Measurements from ENCODE around the gene TTYH2. TPM values are rescaled to one million over a fixed set of nuclear protein-coding genes. Genes with fewer than 3 reads are reported as not detected.

The TTYH2 gene
- total RNA-seq, 1 experiment from 2014 or later = 15.4 TPM

DNA sequence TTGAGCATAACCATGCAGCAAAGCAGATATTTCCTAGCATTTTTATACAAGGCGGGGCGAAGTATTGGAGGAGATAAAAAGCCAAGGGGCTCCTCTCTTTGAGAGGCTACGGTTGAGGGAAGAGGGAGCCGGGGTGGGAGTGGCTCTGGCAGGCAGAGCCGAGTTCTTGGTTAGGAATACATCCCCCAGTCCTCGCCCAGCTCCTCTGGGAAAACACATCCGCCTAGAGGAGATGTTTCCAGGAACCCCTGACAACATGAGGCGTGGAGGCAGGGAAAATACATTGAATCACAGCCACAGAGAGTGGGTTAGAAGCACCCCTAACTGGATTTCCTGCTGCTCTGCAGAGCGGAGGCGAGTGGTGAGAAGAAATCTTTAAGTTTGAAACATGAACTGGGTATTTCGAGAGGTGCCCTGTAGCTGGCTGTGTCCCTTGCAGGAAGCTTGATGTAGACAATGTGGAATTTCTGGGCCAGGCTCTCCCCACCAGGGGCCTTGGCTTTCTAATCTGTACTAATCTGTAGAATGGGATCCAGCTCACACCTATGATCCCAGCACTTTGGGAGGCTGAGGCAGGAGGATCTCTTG, 27.3 kb downstream of the TTYH2 start:
- intact Hi-C loops (cut with micrococcal nuclease; ENCODE audit: unreplicated experiment) = no loop called here
- Histone ChIP-seq H3K27ac (ENCODE audit: low read depth, low read length, poor library complexity, severe bottlenecking) (no peak overlapping the region), H3K9me3 (ENCODE audit: low read depth, low read length, poor library complexity, severe bottlenecking) (no peaks in the 10 kb centered on the region), H3K4me1 (ENCODE audit: insufficient read depth, low read length, poor library complexity, severe bottlenecking) (peaks cover 7% of the 10 kb centered on the region), H3K36me3 (ENCODE audit: insufficient read depth, low read length, poor library complexity, severe bottlenecking) (no peaks in the 10 kb centered on the region), H3K4me3 (ENCODE audit: low read depth, low read length, poor library complexity, severe bottlenecking) (no peak overlapping the region), H3K27me3 (replicated peaks; ENCODE audit: insufficient read depth, low read depth, low read length, poor library complexity) (no peaks in the 10 kb centered on the region)
- no peak for TF ChIP-seq EZH2 (IDR thresholded peaks at IDR 0.05; ENCODE audit: borderline replicate concordance, low read depth, low read length, poor library complexity, severe bottlenecking)
- POLR2A ChIA-PET (ENCODE audit: low non-redundant PET) = interaction anchor here (0.5 kb wide), 1 partner anchor 919 kb away, joined by 4 read pairs; no protein-coding TSS in a partner anchor
- CTCF ChIA-PET = no interaction called here
- no TSS peak for BruUV-seq (replicated peaks)
- no peak for DNase-seq (ENCODE audit: low spot score)

DNA sequence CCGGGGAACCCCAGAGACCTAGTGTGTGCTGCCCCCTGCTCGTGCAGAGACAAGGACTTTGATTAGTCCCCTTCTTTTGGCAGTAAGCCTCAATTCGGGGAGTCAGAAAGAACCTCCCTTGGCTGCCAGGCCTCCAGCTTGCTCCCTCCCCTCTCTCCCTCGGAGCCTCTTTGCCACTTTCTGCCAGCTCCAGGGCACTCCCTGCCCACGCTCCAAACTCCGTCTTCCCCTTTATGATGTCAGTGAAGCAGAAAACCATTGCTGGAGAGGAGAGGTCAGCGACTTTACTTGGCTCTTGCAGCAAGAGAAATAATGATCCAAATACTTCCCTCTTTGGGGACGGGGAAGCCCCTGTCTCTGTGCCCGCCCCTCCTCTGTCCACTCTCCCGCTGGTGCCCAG, 28.1 kb downstream of the TTYH2 start:
- H3K4me3 ChIP-seq (ENCODE audit: low read depth, low read length, poor library complexity, severe bottlenecking) = no peak overlapping the region

GRCh38 chr17:74241847-74242246, 28.5 kb downstream of the TTYH2 start:
- POLR2A ChIA-PET (ENCODE audit: low non-redundant PET) = no interaction called here
- no peaks in the 10 kb centered on the region for H3K9me3 ChIP-seq (ENCODE audit: low read depth, low read length, poor library complexity, severe bottlenecking)
- peak overlapping the region; percentile 30 for H3K27ac ChIP-seq (ENCODE audit: low read depth, low read length, poor library complexity, severe bottlenecking)
- TF ChIP-seq, protein P1, sequence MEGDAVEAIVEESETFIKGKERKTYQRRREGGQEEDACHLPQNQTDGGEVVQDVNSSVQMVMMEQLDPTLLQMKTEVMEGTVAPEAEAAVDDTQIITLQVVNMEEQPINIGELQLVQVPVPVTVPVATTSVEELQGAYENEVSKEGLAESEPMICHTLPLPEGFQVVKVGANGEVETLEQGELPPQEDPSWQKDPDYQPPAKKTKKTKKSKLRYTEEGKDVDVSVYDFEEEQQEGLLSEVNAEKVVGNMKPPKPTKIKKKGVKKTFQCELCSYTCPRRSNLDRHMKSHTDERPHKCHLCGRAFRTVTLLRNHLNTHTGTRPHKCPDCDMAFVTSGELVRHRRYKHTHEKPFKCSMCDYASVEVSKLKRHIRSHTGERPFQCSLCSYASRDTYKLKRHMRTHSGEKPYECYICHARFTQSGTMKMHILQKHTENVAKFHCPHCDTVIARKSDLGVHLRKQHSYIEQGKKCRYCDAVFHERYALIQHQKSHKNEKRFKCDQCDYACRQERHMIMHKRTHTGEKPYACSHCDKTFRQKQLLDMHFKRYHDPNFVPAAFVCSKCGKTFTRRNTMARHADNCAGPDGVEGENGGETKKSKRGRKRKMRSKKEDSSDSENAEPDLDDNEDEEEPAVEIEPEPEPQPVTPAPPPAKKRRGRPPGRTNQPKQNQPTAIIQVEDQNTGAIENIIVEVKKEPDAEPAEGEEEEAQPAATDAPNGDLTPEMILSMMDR (conservative IDR thresholded peaks at IDR 0.05; ENCODE audit: low read depth, low read length) = no peak
- no peak for TF ChIP-seq EZH2 (IDR thresholded peaks at IDR 0.05; ENCODE audit: borderline replicate concordance, low read depth, low read length, poor library complexity, severe bottlenecking)
- no peaks in the 10 kb centered on the region for H3K36me3 ChIP-seq (ENCODE audit: insufficient read depth, low read length, poor library complexity, severe bottlenecking)
- no peak for DNase-seq (ENCODE audit: low spot score)
- intact Hi-C loops (cut with micrococcal nuclease; ENCODE audit: unreplicated experiment) = no loop called here
- CTCF ChIA-PET = no interaction called here
- H3K4me3 ChIP-seq (ENCODE audit: low read depth, low read length, poor library complexity, severe bottlenecking) = no peak overlapping the region
- no peaks in the 10 kb centered on the region for H3K27me3 ChIP-seq (replicated peaks; ENCODE audit: insufficient read depth, low read depth, low read length, poor library complexity)
- peaks cover 7% of the 10 kb centered on the region for H3K4me1 ChIP-seq (ENCODE audit: insufficient read depth, low read length, poor library complexity, severe bottlenecking)
- BruUV-seq (replicated peaks) = no TSS peak

More for the DNA sequence above, 28.1 kb downstream of the TTYH2 start:
- CTCF ChIA-PET = no interaction called here
- Histone ChIP-seq H3K27ac (ENCODE audit: low read depth, low read length, poor library complexity, severe bottlenecking) (peak overlapping the region; percentile 30), H3K4me1 (ENCODE audit: insufficient read depth, low read length, poor library complexity, severe bottlenecking) (peaks cover 7% of the 10 kb centered on the region), H3K9me3 (ENCODE audit: low read depth, low read length, poor library complexity, severe bottlenecking) (no peaks in the 10 kb centered on the region), H3K27me3 (replicated peaks; ENCODE audit: insufficient read depth, low read depth, low read length, poor library complexity) (no peaks in the 10 kb centered on the region), H3K36me3 (ENCODE audit: insufficient read depth, low read length, poor library complexity, severe bottlenecking) (no peaks in the 10 kb centered on the region)
- TF ChIP-seq, protein P1 (conservative IDR thresholded peaks at IDR 0.05; ENCODE audit: low read depth, low read length) = no peak
- no peak for TF ChIP-seq EZH2 (IDR thresholded peaks at IDR 0.05; ENCODE audit: borderline replicate concordance, low read depth, low read length, poor library complexity, severe bottlenecking)
- POLR2A ChIA-PET (ENCODE audit: low non-redundant PET) = no interaction called here
- intact Hi-C loops (cut with micrococcal nuclease; ENCODE audit: unreplicated experiment) = no loop called here
- BruUV-seq (replicated peaks) = no TSS peak
- DNase-seq (ENCODE audit: low spot score) = no peak
